ENCODE measurements around the gene PIK3C2G.

The PIK3C2G gene

GRCh38 chr12:18430425-18431048, 169.2 kb downstream of the PIK3C2G start:
- peak; percentile 96 for TF ChIP-seq CTCF (IDR thresholded peaks at IDR 0.05; ENCODE audit: control insufficient read depth, extremely low read depth, insufficient read depth)
- DNase-seq (ENCODE audit: low read depth) = peak; percentile 28

GRCh38 chr12:18431771-18432170, 170.5 kb downstream of the PIK3C2G start:
- DNase-seq (ENCODE audit: low read depth) = no peak
- TF ChIP-seq CTCF (IDR thresholded peaks at IDR 0.05; ENCODE audit: control insufficient read depth, extremely low read depth, insufficient read depth) = no peak
- H3K4me3 ChIP-seq (ENCODE audit: low read depth, low read length) = no peak overlapping the region

More at GRCh38 chr12:18430425-18431048, 169.2 kb downstream of the PIK3C2G start:
- H3K4me3 ChIP-seq (ENCODE audit: low read depth, low read length) = no peak overlapping the region

- H3K4me3 ChIP-seq (ENCODE audit: low read depth, low read length) = no peak overlapping the region
- no peak for TF ChIP-seq CTCF (IDR thresholded peaks at IDR 0.05; ENCODE audit: control insufficient read depth, extremely low read depth, insufficient read depth)
- DNase-seq (ENCODE audit: low read depth) = no peak
These were observed 170.9 kb downstream of the PIK3C2G start for GRCh38 chr12:18432206-18432605.

- no peak for TF ChIP-seq CTCF (IDR thresholded peaks at IDR 0.05; ENCODE audit: control insufficient read depth, extremely low read depth, insufficient read depth)
- no peak for DNase-seq (ENCODE audit: low read depth)
- no peak overlapping the region for H3K4me3 ChIP-seq (ENCODE audit: low read depth, low read length)
These were observed 174.9 kb downstream of the PIK3C2G start for GRCh38 chr12:18436170-18436569.

GRCh38 chr12:18439541-18439940, 178.2 kb downstream of the PIK3C2G start:
- no peak for TF ChIP-seq CTCF (IDR thresholded peaks at IDR 0.05; ENCODE audit: control insufficient read depth, extremely low read depth, insufficient read depth)
- no peak overlapping the region for H3K4me3 ChIP-seq (ENCODE audit: low read depth, low read length)
- DNase-seq (ENCODE audit: low read depth) = no peak

- no peak overlapping the region for H3K4me3 ChIP-seq (ENCODE audit: low read depth, low read length)
- DNase-seq (ENCODE audit: low read depth) = peak; percentile 52
- TF ChIP-seq CTCF (IDR thresholded peaks at IDR 0.05; ENCODE audit: control insufficient read depth, extremely low read depth, insufficient read depth) = no peak
These were observed 182.6 kb downstream of the PIK3C2G start for GRCh38 chr12:18443768-18444437.

All from LNCaP clone FGC (cell line).